ENCODE measurements around the gene SLC35G3.
A peak's percentile ranks its signal among the peaks of the same experiment; 100 is the strongest.
"Not testable (repeated sequence)": the region's sequence is repeated elsewhere in the genome, so short reads cannot be mapped to it uniquely, and the experiment has no call there.

The SLC35G3 gene

DNA sequence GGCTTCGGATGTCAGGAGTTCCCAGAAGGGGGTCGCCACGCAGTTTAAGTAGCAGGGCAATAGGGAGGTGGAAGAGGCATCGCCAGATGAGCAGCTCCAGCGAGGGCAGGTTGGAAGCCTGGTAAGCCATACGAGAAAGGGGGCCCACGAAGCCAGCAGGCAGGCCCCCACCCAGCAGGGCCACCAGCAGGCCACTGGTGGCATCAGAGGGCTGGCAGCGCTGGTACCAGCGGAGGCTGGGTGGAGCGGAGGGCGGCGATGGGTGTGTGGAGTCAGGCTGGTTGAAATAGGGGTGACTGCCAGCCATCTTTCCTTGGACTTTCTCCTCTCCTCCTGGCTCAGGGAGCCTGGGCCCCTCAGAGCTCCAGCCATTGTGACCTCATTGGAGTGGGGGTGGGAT, at the start of gene SLC35G3:
TSS of gene SLC35G3 (minus strand) at position 393 of the 400 bp plus-strand sequence. CDS start at position 307, 86 bp downstream.
- not testable (repeated sequence) for DNase-seq (ENCODE audit: low read depth in 3 of 3)

GRCh38 chr17:35243561-35244340, 49.6 kb upstream of the SLC35G3 start:
- peak in 2 of 3 experiments; percentile 20 to 26 for DNase-seq (ENCODE audit: low read depth in 3 of 3)

- peak; percentile 79 to 93 (median 92) for DNase-seq (ENCODE audit: low read depth in 3 of 3)
Observed at GRCh38 chr17:35242805-35243560, 48.8 kb upstream of the SLC35G3 start, which contains the start of gene SLFN5. TSS of gene SLFN5 (plus strand) at chr17:35243072. CDS start at chr17:35258691, 15,619 bp downstream.

- DNase-seq (ENCODE audit: low read depth in 3 of 3): peak; percentile 60 to 76 (median 70)
Observed at GRCh38 chr17:35242158-35242804, 48.1 kb upstream of the SLC35G3 start.

DNA sequence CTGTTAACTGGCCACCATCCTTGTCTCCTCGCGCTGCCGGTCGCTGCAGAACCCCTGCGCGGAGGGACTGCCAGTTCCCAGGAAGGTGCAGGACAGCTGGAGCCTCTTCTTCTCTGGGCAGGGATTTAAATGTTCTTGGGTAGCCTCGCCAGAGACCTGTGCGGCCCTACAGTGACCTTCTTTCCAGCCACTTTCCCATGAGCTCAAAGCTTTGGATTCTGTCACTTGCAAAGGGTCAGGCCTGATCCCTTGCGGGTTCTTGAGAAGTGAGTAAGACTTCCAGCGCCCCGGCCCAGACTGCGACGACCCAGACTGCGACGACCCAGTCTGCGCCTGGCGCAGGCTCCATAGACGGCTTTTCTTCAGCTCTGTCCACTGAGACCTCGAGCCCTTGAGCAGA, 47.3 kb upstream of the SLC35G3 start:
- peak; percentile 22 to 38 (median 26) for DNase-seq (ENCODE audit: low read depth in 3 of 3)

GRCh38 chr17:35240861-35241260, 46.7 kb upstream of the SLC35G3 start:
- DNase-seq (ENCODE audit: low read depth in 3 of 3): no peak

- no peak for DNase-seq (ENCODE audit: low read depth in 3 of 3)
Observed at GRCh38 chr17:35239823-35240222, 45.6 kb upstream of the SLC35G3 start.

DNA sequence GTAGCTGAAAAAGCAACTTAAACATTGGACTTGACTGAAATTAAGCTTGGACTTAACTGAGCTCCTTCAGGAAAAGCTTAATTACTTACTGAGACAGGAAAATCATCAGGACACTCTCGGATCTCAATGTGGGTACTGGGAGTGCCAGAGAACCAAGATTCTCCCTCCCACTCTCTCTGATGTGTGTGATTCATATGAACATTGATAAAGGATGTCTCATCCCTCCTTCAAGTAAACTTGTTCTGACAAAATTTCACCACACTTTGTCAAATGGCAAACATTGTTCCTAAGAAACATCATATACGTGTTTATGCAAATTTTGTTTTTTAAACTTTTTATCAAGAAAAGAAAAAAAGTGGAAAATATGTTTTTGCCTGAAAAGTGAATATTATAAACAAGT, 44.6 kb upstream of the SLC35G3 start:
- no peak for DNase-seq (ENCODE audit: low read depth in 3 of 3)

DNA sequence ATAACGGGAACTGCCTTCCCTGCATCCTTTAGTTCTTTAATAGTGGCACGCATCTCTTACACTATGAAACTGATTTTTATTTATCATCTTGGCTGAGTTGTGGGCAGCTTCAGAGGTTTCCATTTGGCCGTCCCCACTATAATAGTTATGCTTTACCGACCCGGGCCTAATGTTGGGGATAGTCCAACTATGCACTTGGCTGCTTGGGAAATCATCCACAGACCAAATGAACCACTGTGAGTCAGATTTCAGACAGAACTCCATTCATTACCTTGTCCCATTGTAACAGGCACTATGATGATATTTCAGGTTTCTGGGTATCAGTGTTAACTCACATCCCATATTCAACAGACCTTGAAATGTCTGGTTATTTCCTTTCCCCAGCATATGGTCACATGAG, 42.6 kb upstream of the SLC35G3 start:
- no peak for DNase-seq (ENCODE audit: low read depth in 3 of 3)

DNA sequence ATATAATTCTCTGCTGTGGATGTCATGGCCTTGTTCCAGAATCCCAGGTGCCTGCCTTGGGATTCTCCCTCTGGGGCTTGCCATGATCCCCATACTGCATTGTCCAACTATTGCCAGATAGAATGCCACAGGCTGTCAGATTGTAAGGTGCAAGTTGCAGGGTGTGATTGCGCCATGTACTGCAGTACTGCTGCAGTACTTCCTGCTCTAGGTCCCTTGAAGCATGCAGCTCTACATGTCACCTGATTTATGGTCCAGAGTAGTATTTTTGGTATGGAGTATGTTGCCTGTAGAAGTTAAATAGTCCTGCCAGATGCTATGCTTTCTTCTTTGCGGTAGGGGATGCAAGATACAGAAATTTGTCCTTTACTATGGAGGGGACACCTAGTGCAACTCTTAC, 41.7 kb upstream of the SLC35G3 start:
- no peak for DNase-seq (ENCODE audit: low read depth in 3 of 3)

DNA sequence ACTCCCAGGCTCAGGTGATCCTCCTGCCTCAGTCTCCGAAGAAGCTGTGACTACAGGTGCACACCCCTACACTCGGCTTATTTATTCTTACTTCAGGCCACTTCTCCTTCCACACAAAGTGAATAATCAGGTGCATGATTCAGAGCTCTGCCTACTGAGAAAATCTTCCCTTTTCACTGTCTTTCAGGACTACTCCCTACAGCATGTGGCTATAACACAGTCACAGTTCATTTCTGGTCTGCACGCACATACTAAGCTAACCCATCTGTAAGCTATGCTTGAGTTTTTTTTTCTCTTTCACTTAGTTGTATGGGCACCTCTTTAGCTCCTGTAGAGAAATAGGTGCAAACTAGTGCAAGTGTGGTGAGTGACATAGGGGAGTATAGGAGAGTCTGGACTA, 41.1 kb upstream of the SLC35G3 start:
- no peak for DNase-seq (ENCODE audit: low read depth in 3 of 3)

DNA sequence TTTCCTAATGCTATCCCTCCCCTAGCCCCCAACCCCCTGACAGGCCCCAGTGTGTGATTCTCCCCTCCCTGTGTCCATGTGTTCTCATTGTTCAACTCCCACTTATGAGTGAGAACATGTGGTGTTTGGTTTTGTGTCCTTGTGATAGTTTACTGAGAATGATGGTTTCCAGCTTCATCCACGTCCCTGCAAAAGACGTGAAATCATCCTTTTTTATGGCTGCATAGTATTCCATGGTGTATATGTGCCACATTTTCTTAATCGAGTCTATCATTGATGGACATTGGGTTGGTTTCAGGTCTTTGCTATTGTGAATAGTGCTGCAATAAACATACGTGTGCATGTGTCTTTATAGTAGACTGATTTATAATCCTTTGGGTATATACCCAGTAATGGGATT, 40.1 kb upstream of the SLC35G3 start:
- not testable (repeated sequence) for DNase-seq (ENCODE audit: low read depth in 3 of 3)

DNA sequence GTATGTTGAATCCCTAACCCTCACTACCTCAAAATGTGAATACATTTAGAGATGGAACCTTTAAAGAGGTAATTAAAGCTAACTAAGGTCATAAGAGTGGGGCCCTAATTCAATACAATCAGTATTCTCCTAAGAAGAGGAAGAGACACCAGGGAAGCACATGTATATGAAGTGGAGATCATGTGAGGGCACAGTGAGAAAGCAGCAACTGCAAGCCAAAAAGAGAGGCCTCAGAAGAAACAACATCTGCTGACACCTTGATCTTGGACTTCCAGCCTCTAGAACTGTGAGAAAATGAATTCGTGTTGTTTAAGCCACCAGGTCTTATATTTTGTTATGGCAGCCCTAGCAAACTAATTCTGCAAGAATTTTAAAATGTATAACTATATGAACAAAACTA, 35.4 kb upstream of the SLC35G3 start:
- DNase-seq (ENCODE audit: low read depth in 3 of 3): no peak

DNA sequence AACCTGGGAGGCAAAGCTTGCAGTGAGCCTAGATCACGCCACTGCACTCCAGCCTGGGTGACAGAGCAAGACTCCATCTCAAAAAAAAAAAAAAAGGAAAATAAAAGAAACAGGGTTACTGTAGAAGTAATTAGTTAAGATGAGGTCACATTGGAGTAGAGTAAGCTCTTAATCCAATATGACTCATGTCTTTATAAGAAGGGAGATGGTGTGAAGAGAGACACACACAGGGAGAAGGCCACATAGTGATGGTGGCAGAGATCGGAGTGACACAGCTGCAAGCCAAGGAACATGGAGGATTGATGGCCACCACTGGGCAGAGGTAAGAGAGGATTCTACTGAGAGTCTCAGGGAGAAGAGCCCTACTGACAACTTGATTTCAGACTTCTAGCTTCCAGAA, 33.4 kb upstream of the SLC35G3 start:
- no peak for DNase-seq (ENCODE audit: low read depth in 3 of 3)

DNA sequence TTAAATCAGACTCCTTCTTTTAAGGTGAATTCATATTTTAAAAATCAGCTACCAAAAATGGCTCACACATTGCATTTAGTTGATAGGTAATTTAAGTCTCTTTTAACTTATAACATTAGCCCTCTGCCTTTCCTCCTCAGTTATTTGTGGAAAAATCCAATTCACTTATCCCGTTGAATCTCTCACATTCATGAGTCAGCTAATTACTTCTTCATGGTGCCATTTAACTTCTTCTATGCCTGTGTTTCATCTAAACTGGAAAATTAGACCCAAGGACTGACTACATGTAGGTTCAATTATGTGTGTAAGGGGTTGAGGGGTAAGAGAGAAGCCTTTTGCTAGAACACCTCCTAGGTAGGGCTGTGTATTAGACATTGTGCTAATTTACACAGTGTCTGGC, 30.2 kb upstream of the SLC35G3 start:
- DNase-seq (ENCODE audit: low read depth in 3 of 3): no peak

DNA sequence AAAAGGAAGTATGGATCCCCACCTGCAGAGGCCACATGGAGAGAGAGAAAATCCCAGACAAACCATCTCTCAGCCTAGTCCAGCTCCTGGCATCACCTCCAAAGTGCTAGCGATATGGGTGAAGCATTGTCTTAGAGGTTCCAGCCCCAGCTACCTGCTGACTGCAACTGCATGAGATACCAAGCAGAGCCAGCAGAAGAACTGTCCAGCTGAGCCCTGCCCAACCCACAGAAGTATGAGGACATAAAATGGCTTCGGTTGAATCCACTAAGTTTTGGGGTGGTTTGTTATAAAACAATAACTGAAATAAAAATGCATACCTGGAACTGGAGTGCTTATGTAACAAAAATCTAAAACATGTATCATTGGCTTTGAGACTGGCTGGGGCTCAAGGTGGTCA, 28.3 kb upstream of the SLC35G3 start:
- DNase-seq (ENCODE audit: low read depth in 3 of 3): no peak

DNA sequence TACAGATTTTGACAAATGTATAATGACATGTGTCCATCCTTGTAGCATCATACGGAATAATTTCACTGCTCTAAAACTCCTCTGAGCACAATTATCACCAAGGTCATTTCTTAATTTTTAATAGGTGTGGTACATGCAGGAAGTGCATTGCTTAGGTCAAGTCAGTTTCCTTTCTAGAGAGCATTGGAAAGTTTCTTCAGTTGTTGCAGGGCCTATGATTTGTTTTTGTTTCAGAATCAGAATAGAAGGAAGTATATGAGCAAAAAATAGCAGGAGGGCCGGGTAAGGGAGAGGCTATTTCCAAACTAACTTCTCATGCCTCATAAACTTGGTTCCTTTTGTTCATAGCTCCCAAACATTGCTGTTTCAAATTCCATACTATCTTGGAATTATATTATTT, 24.7 kb upstream of the SLC35G3 start:
- DNase-seq (ENCODE audit: low read depth in 3 of 3): no peak

DNA sequence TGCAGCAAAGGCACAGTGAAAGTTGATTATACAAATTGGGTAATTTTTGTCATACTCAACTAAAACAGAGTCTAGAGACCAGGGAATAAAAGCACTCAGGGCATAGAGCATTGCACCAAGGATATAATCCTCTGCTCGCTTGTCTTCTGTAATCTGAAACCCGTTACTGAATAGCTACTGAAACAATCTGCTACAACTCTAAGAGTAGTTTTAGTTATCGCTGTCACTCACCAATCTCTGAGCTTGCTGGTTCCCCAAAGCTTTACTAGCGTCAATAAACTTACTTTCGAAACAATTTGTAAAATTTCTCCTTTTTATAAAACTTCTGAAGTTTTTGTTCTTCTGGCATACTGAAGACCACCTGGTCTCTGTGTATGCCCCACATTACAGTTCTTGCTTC, 22.9 kb upstream of the SLC35G3 start:
- no peak for DNase-seq (ENCODE audit: low read depth in 3 of 3)

GRCh38 chr17:35214631-35215273, 20.6 kb upstream of the SLC35G3 start:
- no peak for DNase-seq (ENCODE audit: low read depth in 3 of 3)

GRCh38 chr17:35214192-35214591, 20.0 kb upstream of the SLC35G3 start:
- no peak for DNase-seq (ENCODE audit: low read depth in 3 of 3)

GRCh38 chr17:35213412-35213940, 19.3 kb upstream of the SLC35G3 start:
- DNase-seq (ENCODE audit: low read depth in 3 of 3): no peak

- no peak for DNase-seq (ENCODE audit: low read depth in 3 of 3)
Observed at GRCh38 chr17:35212668-35213067, 18.5 kb upstream of the SLC35G3 start.
